Measurements from ENCODE around the gene YBEY. TPM values are rescaled to one million over a fixed set of nuclear protein-coding genes. Genes with fewer than 3 reads are reported as not detected.
A peak's percentile ranks its signal among the peaks of the same experiment; 100 is the strongest.

The YBEY gene
- total and polyA plus RNA-seq, 2 of the 13 experiments (the other 11 are each of a cell fraction or from before 2014, with no cell fraction given), result 6.5 to 8.9 TPM

- no peak for TF ChIP-seq CREBL2 (CRISPR knock-in tag; IDR thresholded peaks at IDR 0.05; ENCODE audit: borderline replicate concordance)
- no peak for TF ChIP-seq PAF1 (CRISPR knock-in tag; IDR thresholded peaks at IDR 0.05)
- TF ChIP-seq ZFX (CRISPR knock-in tag; IDR thresholded peaks at IDR 0.05; ENCODE audit: low read depth), result peak; percentile 78
- no peak for TF ChIP-seq ZNF703 (CRISPR knock-in tag; IDR thresholded peaks at IDR 0.05; ENCODE audit: borderline replicate concordance)
- no peak for TF ChIP-seq ZFP36L1 (CRISPR knock-in tag; IDR thresholded peaks at IDR 0.05)
- no peak for TF ChIP-seq ZNF672 (CRISPR knock-in tag; IDR thresholded peaks at IDR 0.05)
- TF ChIP-seq PTBP1 (IDR thresholded peaks at IDR 0.05; ENCODE audit: low read depth, low read length, poor library complexity, severe bottlenecking), result no peak
- TF ChIP-seq RNF219 (CRISPR knock-in tag; IDR thresholded peaks at IDR 0.05), result no peak
- no peak for TF ChIP-seq DZIP1 (CRISPR knock-in tag; IDR thresholded peaks at IDR 0.05)
These were observed 39.2 kb downstream of the YBEY start (continued) for GRCh38 chr21:46325073-46325912.
